Mucosa of descending colon (tissue), 3 donors: ENCODE data around the gene ARHGEF1. TPM values are rescaled to one million over a fixed set of nuclear protein-coding genes. Genes with fewer than 3 reads are reported as not detected.

Source experiments
- ATAC-seq: fragments of 200-7000 bp; cut with Tn5 transposase; one replicate; pipeline ENCODE4 v1.9.1; 2020; ENCODE audit warnings: mild to moderate bottlenecking, moderate library complexity
- DNase-seq, 3 donors: peaks; one replicate each; pipeline ENCODE4 v3.0.0-alpha.2; 2020
- H3K36me3 ChIP-seq: fragments of 200-600 bp; one replicate; pipeline ENCODE4 v1.8.0; 2021; ENCODE audit warnings: low read depth, mild to moderate bottlenecking
- H3K4me1 ChIP-seq: fragments of 200-600 bp; one replicate; pipeline ENCODE4 v1.8.0; 2021; ENCODE audit warnings: low read depth, mild to moderate bottlenecking
- H3K4me3 ChIP-seq: fragments of 200-600 bp; one replicate; pipeline ENCODE4 v1.8.0; 2021; ENCODE audit warnings: mild to moderate bottlenecking
- H3K9me3 ChIP-seq: fragments of 200-600 bp; one replicate; pipeline ENCODE4 v1.8.0; 2021; ENCODE audit warnings: mild to moderate bottlenecking
- CTCF ChIP-seq: fragments of 200-600 bp; IDR thresholded peaks from one replicate; pipeline ENCODE4 v1.8.0; 2022; ENCODE audit warnings: antibody characterized with exemption, mild to moderate bottlenecking
- intact Hi-C, 2 donors: fragments of 100-400 bp; cut with DNase I in 1 of 2; cut with micrococcal nuclease in 1 of 2; formaldehyde crosslinking; loops; one replicate each; pipeline versions ENCODE4 v1.11.0 to v1.11.1; 2022; cut with DNase I, micrococcal nuclease
- total RNA-seq, 3 donors: library from RNA; stranded (reverse); fragmentation: NEBNext Ultra II Directional in 2 of 3; extraction: Animal tissue kit (Norgen Biotek cat#: 25700) in 2 of 3; gene quantifications; one replicate each; pipeline versions ENCODE4 v1.2.1 to v1.2.4, GENCODE V29; 2021 to 2023
- donor health status: DM: no; HTN: no; CAD: no; lungs with moderate emphysema.
- donor health status: DM: no; HTN: no; CAD: no.
- donor health status: DM: no; HTN: yes; CAD: no.

ARHGEF1 gene
- total RNA-seq, 3 donors from 2014 or later, result 84.9 to 125 (median 92.3) TPM

- no peaks in the 10 kb centered on the region for H3K9me3 ChIP-seq
- H3K4me1 ChIP-seq, result peaks cover 13% of the 10 kb centered on the region
- DNase-seq (peak in 1 of 3 donors; percentile 85), ATAC-seq (peak; percentile 46)
- intact Hi-C loops, result no loop called here
- no peaks in the 10 kb centered on the region for H3K36me3 ChIP-seq
- H3K4me3 ChIP-seq, result no peak within 1 kb of the TSS
- TF ChIP-seq CTCF, result no peak
Observed at GRCh38 chr19:41876847-41877832, 5.8 kb upstream of the ARHGEF1 start, which contains the start of gene CD79A. TSS of gene CD79A (plus strand) at chr19:41877279. CDS start at chr19:41877305, 26 bp downstream.

GRCh38 chr19:41877916-41878905 lies 4.8 kb upstream of the ARHGEF1 start:
- Histone ChIP-seq H3K4me1 (peaks cover 6% of the 10 kb centered on the region), H3K4me3 (no peak overlapping the region), H3K36me3 (no peaks in the 10 kb centered on the region), H3K9me3 (no peaks in the 10 kb centered on the region)
- intact Hi-C loops, result no loop called here
- DNase-seq (no peak), ATAC-seq (no peak)
- TF ChIP-seq CTCF, result no peak

- DNase-seq (no peak), ATAC-seq (no peak)
- no peak for TF ChIP-seq CTCF
- Histone ChIP-seq H3K9me3 (no peaks in the 10 kb centered on the region), H3K4me3 (no peak overlapping the region), H3K4me1 (peaks cover 3% of the 10 kb centered on the region), H3K36me3 (no peaks in the 10 kb centered on the region)
- intact Hi-C loops, result no loop called here
Observed at GRCh38 chr19:41879080-41879479, 3.9 kb upstream of the ARHGEF1 start.

GRCh38 chr19:41879670-41880328 lies 3.2 kb upstream of the ARHGEF1 start:
- Histone ChIP-seq H3K4me1 (peaks cover 6% of the 10 kb centered on the region), H3K4me3 (no peak overlapping the region), H3K9me3 (no peaks in the 10 kb centered on the region), H3K36me3 (no peaks in the 10 kb centered on the region)
- no peak for TF ChIP-seq CTCF
- intact Hi-C loops, result no loop called here
- DNase-seq (no peak), ATAC-seq (no peak)

- no peak for DNase-seq
- intact Hi-C loops, result no loop called here
- no peaks in the 10 kb centered on the region for H3K36me3 ChIP-seq
- H3K4me3 ChIP-seq, result no peak overlapping the region
- ATAC-seq, result no peak
- H3K9me3 ChIP-seq, result no peaks in the 10 kb centered on the region
- TF ChIP-seq CTCF, result no peak
- peaks cover 11% of the 10 kb centered on the region for H3K4me1 ChIP-seq
Observed at GRCh38 chr19:41880329-41880708, 2.7 kb upstream of the ARHGEF1 start.
